ENCODE results near the gene UVRAG. TPM values are rescaled to one million over a fixed set of nuclear protein-coding genes. Genes with fewer than 3 reads are reported as not detected.
"Not testable (repeated sequence)": the region's sequence is repeated elsewhere in the genome, so short reads cannot be mapped to it uniquely, and the experiment has no call there.

Gene UVRAG
- total RNA-seq, 1 experiment from 2014 or later = 13.0 TPM

GRCh38 chr11:76075716-76076115, 260.7 kb downstream of the UVRAG start:
- Histone ChIP-seq H3K4me2 (ENCODE audit: low read length) (peak overlapping the region; percentile 23; the same call in 1 of the 2 replicates), H3K9ac (ENCODE audit: low read length) (no peak overlapping the region), H3F3A (ENCODE audit: low read length, unreplicated experiment) (no peaks in the 10 kb centered on the region), H3K36me3 (ENCODE audit: low read depth, low read length) (no peaks in the 10 kb centered on the region), H3K27ac (ENCODE audit: low read length) (peak overlapping the region; percentile 1), H2AFZ (ENCODE audit: low read length) (no peak overlapping the region), H3K9me2 (replicated peaks; ENCODE audit: low read length) (no peaks in the 10 kb centered on the region), H3K4me1 (ENCODE audit: insufficient read depth, low read length) (peaks cover 21% of the 10 kb centered on the region), H3K79me2 (ENCODE audit: low read length) (no peaks in the 10 kb centered on the region), H3K27me3 (ENCODE audit: low read length) (no peaks in the 10 kb centered on the region), H3K4me3 (ENCODE audit: low read length) (no peak overlapping the region), H4K20me1 (ENCODE audit: low read length) (no peaks in the 10 kb centered on the region), H3K9me3 (ENCODE audit: low read length) (no peaks in the 10 kb centered on the region)
- ChIA-PET POLR2A (ENCODE audit: unreplicated experiment) (no interaction called here), CTCF (no interaction called here)
- ATAC-seq = peak; percentile 76
- TF ChIP-seq CTCF (conservative IDR thresholded peaks at IDR 0.05; ENCODE audit: low read depth, low read length) = no peak
- TF ChIP-seq EZH2 (IDR thresholded peaks at IDR 0.05; ENCODE audit: low read length, unreplicated experiment) = no peak
- no peak for TF ChIP-seq EZH2phosphoT487 (IDR thresholded peaks at IDR 0.05; ENCODE audit: borderline replicate concordance, low read length)
- intact Hi-C loops (cut with micrococcal nuclease) = no loop called here
- peak; percentile 73 for DNase-seq
- no TSS peak for BruUV-seq (replicated peaks)

DNA sequence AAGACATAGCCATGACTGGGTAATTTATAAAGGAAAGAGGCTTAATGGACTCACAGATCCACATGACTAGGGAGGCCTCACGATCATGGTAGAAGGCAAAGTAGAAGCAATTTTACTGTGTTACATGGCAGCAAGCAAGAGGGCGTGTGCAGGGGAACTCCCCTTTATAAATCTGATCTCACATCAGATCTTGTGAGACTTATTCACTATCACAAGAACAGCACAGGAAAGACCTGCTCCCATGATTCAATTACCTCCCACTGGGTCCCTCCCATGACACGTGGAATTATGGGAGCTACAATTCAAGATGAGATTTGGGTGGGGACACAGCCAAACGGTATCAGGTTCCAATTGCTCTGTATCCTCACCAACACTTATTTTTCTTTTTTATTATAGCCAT, 261.2 kb downstream of the UVRAG start:
- DNase-seq; H3K4me2 ChIP-seq (ENCODE audit: low read length); H3K27me3 ChIP-seq (ENCODE audit: low read length); BruUV-seq (replicated peaks); H3K36me3 ChIP-seq (ENCODE audit: low read depth, low read length); H3F3A ChIP-seq (ENCODE audit: low read length, unreplicated experiment); H2AFZ ChIP-seq (ENCODE audit: low read length); H3K9me2 ChIP-seq (replicated peaks; ENCODE audit: low read length); CTCF ChIA-PET; ATAC-seq; H4K20me1 ChIP-seq (ENCODE audit: low read length); H3K79me2 ChIP-seq (ENCODE audit: low read length); intact Hi-C loops (cut with micrococcal nuclease); H3K9ac ChIP-seq (ENCODE audit: low read length); H3K4me3 ChIP-seq (ENCODE audit: low read length); POLR2A ChIA-PET (ENCODE audit: unreplicated experiment); H3K9me3 ChIP-seq (ENCODE audit: low read length): not testable (repeated sequence)
- Histone ChIP-seq H3K27ac (ENCODE audit: low read length) (peak overlapping the region; percentile 1; the same call in 1 of the 2 replicates), H3K4me1 (ENCODE audit: insufficient read depth, low read length) (peaks cover 21% of the 10 kb centered on the region)

DNA sequence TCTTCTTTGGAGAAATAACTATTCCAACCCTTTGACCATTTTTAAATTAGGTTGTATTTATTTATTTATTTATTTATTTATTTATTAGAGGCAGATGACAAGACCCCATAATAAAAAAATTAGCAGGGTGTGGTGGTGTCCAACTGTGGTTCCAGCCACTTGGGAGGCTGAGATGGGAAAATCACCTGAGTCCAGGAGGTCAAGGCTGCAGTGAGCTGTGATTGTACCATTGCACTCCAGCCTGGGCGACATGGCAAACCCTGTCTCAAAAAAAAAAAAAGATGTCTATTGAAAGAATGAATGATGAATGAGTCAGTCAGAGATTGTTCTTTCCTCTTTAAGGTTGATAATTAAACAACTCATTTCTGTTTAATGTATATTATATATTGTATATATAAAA, 261.7 kb downstream of the UVRAG start:
- Histone ChIP-seq H3F3A (ENCODE audit: low read length, unreplicated experiment) (no peaks in the 10 kb centered on the region), H3K27ac (ENCODE audit: low read length) (no peak overlapping the region), H3K4me2 (ENCODE audit: low read length) (no peak overlapping the region), H2AFZ (ENCODE audit: low read length) (no peak overlapping the region), H3K4me3 (ENCODE audit: low read length) (no peak overlapping the region), H4K20me1 (ENCODE audit: low read length) (no peaks in the 10 kb centered on the region), H3K79me2 (ENCODE audit: low read length) (no peaks in the 10 kb centered on the region), H3K9ac (ENCODE audit: low read length) (no peak overlapping the region), H3K9me3 (ENCODE audit: low read length) (no peaks in the 10 kb centered on the region), H3K4me1 (ENCODE audit: insufficient read depth, low read length) (peaks cover 21% of the 10 kb centered on the region), H3K36me3 (ENCODE audit: low read depth, low read length) (no peaks in the 10 kb centered on the region), H3K9me2 (replicated peaks; ENCODE audit: low read length) (no peaks in the 10 kb centered on the region), H3K27me3 (ENCODE audit: low read length) (no peaks in the 10 kb centered on the region)
- intact Hi-C loops (cut with micrococcal nuclease) = no loop called here
- DNase-seq (no peak), ATAC-seq (no peak)
- TF ChIP-seq EZH2phosphoT487 (IDR thresholded peaks at IDR 0.05; ENCODE audit: borderline replicate concordance, low read length) (no peak), CTCF (conservative IDR thresholded peaks at IDR 0.05; ENCODE audit: low read depth, low read length) (no peak), EZH2 (IDR thresholded peaks at IDR 0.05; ENCODE audit: low read length, unreplicated experiment) (no peak)
- CTCF ChIA-PET = no interaction called here
- POLR2A ChIA-PET (ENCODE audit: unreplicated experiment) = no interaction called here
- no TSS peak for BruUV-seq (replicated peaks)

Data from PC-3 (cell line).